HS-27A (cell line): ENCODE results near the gene SLC37A4.
"Not testable (repeated sequence)": the region's sequence is repeated elsewhere in the genome, so short reads cannot be mapped to it uniquely, and the experiment has no call there.

ENCODE experiments used
- DNase-seq: peaks from one replicate; pipeline ENCODE4 v3.0.0-alpha.2; 2012; ENCODE audit warnings: low read depth, missing footprints

Gene SLC37A4

DNA sequence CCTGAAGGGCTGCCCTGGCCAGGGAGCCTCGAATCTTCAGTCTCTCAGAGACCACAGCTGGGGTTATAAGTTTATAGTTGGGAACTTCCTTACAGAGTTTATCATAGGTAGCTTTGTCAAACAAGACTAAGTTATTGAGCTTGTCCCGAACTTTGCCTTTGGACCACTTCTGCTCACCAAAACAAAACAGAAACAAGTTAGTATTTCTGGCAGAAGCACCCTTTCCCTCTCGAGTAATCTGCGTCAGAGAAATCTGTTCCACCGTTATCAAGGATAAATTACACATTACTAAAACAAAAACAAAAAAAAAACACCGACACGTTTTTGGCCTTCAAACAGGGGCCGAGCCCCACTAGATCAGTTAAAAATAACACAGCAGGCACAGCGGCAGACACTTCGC lies 13.3 kb downstream of the SLC37A4 start:
- not testable (repeated sequence) for DNase-seq

DNA sequence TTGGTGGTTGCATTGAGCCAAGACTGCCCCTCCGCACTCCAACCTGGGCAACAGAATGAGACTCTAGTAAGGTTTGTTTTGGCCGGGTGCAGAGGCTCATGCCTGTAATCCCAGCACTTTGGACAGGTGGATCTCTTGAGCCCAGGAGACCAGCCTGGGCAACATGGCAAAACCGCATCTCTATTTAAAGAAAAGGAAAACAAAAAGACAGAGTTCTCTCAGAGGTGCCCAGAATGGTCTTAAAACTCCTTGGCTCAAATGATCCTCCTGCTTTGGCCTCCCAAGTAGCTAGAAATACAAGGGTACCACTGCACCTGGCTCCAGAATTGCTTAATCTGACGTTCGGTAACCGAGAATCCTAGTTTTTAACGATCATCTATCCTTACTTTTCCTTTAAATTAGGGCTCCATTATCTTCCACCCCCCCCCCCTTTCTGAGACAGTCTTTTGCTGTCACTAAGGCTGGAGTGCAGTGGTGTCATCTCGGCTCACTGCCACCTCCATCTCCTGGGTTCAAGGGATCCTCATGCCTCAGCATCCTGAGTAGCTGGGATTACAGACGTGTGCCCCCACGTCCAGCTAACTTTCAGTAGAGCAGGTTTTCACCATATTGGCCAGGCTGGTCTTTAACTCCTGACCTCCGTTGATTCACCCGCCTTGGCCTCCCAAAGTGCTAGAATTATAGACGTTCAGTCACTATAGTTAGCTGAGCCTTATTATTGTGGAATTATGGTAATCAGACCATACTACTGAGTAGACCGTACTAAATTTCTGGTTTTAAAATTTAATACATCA lies 14.3 kb downstream of the SLC37A4 start:
- no peak for DNase-seq

DNA sequence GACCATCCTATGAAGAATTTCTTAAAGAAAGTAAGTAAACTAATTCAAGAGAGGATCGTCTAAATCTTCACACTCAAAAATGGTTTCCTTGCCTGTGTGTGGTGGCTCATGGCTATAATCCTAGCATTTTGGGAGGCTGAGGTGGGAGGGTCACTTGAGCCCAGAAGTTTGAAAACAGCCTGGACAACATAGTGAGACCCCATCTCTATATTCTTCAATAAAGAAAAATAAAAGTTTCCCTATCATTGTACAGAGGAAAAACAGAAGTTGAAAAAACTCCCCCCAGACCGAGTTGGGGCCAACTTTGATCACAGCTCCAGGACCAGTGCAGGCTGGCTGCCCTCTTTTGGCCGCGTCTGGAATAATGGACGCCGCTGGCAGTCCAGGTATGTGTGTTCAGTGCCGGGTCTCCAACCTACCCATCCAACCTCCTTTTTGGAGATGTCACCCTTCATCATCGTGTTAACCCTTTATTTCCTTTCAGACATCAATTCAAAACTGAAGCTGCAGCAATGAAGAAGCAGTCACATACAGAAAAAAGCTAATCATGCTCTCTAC lies 15.5 kb downstream of the SLC37A4 start:
- DNase-seq, result no peak

DNA sequence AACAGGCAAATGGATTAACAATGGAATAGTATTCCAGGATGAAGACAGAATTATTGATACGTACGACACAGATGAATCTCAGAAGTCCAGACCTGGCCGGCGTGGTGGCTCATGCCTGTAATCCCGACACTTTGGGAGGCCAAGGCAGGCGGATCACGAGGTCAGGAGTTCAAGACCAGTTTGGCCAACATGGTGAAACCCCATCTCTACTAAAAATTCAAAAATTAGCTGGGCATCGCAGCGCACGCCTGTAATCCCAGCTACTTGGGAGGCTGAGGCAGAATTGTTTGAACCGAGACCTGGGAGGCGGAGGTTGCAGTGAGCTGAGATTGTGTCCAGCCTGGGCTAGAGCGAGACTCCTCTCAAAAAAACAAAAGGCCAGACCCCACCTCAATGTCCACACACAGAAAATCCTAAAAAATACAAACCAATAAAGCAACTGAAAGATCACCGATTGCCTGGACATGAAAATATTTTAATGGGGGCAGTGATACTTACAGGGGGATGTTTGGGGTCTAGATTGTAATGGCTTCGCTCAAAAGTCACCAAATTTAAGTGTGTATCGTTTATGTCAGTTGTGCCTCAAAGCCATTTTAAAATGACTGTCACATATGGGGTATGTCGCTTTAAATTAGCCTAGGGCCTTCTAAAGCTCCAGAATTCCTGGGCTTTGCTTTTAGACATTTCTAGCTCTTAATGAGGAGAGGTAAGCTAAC lies 16.3 kb downstream of the SLC37A4 start:
- DNase-seq, result no peak

DNA sequence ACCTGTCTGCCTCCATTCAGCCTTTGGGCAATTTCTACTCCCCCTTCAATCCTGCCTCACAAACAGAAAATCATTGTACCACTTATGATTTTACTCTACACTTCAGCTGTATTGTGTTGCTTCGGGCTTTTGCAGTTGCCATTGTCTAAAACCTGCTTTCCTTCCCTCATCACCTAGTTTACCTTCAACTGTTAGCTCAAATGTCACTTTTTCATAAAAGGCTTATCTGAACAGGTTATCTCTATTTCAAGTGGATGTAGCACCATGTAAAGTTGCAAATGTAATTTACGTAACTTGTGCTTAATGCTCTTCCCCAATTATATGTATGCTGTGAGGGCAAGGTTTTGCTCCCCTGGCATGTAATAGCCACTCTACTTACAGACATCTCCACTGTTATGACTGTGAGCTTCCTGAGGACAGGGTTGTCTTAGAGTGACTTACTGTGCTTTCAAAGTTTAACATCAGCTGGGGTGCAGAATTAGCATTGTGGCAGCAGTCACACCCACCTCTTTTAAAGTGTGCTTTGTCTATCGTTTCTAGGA lies 18.0 kb downstream of the SLC37A4 start:
- no peak for DNase-seq

DNA sequence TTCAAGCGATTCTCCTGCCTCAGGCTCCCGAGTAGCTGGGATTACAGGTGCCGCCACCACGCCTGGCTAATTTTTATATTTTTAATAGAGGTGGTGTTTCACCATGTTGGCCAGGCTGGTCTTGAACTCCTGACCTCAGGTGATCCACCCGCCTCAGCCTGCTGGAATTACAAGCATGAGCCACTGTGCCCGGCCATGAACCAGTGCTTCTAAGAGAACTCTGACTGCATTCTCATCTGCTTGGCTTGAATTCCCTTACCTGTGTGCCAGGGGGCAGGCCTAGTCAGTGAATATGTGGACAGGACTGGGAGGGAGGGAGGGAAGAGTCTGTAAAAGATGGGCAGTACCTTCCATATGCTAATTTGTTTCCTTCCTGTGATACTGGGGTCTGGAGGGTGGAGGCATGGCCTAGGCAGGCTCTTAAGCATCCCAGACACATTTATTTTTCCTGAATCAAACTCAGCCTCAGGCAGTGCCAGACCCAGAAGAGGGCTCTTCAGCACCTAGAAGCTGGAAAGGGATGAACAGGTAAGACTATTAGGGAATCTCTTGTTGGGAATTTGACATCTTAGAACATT lies 19.1 kb downstream of the SLC37A4 start:
- DNase-seq, result no peak

DNA sequence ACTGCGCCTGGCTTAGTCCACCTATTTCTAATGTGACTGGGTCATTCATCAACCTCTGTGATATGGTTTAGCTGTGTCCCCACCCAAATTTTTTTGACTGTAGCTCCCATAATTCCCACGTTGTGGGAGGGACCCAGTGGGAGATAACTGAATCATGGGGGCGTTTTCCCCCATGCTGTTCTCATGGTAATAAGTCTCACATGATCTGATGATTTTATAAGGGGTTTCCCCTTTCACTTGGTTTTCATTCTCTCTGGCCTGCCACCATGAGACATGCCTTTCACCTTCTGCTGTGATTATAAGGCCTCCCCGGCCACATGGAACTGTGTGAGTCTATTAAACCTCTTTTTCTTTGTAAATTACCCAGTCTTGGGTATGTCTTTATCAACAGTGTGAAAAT lies 24.0 kb downstream of the SLC37A4 start:
- DNase-seq, result no peak

DNA sequence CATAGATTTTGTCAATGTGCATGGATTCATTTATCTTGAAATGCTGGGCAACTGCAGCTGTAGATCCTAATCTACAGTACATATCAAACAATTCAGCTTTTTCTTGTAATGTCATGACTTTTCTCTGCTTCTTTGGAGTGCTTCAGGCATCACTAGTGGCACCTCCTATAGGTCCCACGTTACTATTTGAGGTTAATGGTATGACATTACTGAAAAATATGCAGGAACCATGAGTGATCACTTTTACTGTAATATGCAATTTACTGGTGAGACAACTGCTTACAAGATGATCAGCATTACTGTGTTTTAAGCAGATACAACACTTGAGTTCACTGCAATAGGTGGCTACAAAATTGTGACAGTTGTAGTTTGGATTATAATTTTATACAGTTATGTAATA lies 29.8 kb downstream of the SLC37A4 start:
- DNase-seq, result no peak

DNA sequence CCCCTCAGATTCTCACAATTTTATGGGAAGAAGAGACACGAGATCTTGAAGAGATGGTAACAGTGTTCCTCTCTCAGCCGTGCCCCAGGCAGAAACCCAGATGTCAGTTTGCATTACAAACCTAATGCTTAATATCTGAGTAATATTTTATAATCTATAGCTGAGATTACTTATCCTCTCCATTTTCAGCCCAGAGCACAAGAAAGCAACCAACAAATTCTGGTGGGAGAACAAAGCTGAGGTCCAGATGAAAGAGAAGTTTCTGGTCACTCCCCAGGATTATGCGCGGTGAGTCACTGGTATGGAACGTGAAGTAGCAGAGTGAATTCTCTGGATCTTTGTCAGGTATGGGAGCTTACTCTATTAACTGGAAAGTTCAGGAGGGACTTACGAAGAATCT lies 31.9 kb downstream of the SLC37A4 start:
- peak; percentile 68 for DNase-seq

DNA sequence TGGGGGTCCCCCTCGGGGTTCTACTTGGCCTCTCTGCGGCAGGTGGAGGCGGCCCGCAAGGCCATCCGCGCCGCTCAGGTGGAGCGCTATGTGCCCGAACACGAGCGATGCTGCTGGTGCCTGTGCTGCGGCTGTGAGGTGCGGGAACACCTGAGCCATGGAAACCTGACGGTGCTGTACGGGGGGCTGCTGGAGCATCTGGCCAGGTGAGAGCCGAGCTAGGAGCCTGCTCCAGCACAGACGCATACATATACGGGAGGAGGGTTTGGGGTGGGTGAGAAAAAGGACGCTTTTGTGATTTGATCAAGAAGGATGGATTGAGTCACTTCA lies 32.3 kb downstream of the SLC37A4 start:
- no peak for DNase-seq

DNA sequence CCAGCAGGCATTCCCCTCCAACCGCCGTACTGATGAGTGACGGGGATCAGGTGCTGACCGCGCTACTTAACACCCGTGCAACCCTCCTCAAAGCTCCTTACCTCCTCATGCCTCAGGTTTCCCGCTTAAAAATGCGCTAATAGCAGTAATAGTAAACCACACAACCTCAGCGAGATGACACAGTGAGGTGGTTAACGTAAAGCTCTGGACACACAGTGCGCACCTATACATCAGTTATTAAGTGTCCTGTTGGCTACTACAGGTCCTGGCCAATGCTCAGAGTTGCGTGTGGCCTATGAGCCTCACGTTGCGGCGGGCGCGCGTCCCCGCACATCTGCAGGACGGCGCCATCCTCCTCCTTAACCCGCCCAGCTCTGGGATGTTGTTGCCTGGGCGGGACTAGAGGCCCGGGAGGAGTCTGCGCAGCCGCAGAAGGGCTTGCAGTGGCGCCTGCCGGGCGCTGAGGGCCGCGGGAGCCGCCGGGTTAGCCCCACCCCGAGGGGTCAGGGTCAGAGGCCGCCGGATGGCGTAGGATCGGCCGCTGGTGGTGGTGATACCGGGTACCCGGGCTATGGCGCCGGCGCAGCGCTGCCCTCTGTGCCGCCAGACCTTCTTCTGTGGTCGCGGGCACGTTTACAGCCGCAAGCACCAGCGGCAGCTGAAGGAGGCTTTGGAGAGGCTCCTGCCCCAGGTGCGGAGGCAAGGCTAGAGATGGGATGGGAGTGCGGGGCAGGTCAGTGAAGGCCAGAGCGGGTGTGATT lies 32.9 kb downstream of the SLC37A4 start, which contains the start of gene CENATAC:
CENATAC (plus strand) TSS at position 512 of the 761 bp plus-strand sequence; CDS start at position 572, 60 bp downstream.
- DNase-seq, result peak; percentile 52

DNA sequence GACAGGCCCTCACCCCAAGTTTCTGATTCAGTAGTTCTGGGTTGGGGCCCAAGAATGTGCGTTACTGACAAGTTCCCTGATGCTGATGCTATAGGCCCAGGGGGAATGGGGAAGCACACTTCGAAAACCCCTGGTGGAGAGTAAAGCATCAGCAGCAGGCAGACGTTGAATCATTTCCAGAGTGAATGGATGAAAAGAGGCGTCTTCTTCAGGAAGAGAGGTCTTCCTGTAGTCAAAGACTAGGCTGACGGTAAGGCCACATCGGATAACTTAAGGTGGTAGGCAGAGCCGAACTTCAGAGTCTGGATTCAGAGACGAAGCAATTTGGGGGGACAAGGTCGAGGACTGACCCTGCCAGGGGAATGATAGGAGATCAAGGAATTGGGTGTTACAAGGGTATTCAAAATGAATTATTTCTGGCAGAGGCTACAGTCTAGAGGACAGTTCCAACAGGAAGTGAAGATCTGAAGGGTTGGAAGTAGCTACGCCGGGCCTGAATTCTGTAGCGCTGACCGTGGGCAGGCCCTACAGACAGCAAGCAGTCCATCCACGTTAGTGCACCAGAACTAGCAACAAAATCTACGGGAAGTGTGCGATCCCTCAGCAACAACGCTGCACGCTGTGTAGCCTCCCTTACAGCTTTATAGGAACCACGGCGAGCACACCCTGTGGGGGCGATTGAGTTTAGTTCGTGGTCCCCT lies 33.6 kb downstream of the SLC37A4 start:
- no peak for DNase-seq

DNA sequence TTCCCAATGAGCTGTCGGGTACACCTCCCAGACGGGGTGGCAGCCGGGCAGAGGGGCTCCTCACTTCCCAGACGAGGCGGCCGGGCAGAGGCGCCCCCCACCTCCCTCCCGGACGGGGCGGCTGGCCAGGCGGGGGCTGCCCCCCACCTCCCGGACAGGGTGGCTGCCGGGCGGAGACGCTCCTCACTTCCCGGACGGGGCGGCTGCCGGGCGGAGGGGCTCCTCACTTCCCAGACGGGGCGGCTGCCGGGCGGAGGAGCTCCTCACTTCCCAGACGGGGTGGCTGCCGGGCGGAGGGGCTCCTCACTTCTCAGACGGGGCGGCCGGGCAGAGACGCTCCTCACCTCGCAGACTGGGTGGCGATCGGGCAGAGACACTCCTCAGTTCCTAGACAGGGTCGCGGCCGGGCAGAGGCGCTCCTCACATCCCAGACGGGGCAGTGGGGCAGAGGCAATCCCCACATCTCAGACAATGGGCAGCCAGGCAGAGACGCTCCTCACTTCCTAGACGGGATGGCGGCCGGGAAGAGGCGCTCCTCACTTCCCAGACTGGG lies 39.1 kb downstream of the SLC37A4 start:
- not testable (repeated sequence) for DNase-seq

DNA sequence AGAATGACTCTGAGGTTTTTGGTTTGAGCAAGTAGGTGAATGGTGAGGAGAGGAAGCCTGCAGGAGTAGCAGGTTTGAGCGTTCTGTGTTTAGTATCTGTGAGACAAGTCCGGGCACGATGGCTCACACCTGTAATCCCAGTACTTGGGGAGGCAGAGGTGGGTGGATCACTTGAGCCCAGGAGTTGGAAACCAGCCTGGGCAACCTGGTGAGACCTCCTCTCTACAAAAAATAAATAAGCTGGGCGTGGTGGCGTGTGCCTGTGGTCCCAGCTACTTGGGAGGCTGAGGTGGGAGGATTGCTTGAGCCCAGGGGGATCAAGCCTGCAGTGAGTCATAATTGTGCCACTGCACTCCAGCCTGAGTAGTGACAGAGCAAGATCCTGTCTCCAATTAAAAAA lies 42.4 kb downstream of the SLC37A4 start:
- DNase-seq, result no peak

DNA sequence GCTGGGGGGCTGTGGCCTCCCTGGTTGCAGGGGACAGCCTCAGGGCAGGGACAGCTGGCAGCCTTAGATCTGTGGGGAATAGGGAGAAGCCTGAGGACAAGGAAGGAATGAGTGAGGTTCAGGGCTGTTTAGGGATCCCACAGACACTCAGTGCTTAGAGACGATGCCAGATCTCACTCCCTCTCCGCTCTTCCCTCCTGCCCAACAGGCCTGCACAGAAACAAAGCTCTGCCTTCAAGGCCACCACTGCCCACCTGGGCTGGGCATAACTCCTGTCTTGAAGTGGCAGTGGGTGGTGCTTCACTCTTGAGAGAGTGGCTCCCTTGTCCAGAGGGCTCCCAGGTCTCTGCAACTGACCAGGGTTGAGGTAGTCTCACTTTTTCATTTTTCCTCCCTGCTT lies 45.9 kb downstream of the SLC37A4 start:
- no peak for DNase-seq

DNA sequence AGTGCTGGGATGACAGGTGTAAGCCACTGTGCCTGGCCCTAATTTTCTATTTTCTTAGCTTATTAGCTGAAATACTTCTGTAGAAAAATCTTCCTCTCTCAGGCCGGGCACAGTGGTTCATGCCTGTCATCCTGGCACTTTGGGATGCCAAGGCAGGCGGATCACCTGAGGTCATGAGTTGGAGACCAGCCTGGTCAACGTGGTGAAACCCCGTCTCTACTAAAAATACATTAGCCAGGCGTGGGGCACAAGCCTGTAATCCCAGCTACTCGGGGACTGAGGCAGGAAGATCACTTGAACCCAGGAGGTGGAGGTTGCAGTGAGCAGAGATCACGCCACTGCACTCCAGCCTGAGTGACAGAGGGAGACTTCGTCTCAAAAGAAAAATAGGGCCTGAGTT lies 46.3 kb downstream of the SLC37A4 start:
- not testable (repeated sequence) for DNase-seq

DNA sequence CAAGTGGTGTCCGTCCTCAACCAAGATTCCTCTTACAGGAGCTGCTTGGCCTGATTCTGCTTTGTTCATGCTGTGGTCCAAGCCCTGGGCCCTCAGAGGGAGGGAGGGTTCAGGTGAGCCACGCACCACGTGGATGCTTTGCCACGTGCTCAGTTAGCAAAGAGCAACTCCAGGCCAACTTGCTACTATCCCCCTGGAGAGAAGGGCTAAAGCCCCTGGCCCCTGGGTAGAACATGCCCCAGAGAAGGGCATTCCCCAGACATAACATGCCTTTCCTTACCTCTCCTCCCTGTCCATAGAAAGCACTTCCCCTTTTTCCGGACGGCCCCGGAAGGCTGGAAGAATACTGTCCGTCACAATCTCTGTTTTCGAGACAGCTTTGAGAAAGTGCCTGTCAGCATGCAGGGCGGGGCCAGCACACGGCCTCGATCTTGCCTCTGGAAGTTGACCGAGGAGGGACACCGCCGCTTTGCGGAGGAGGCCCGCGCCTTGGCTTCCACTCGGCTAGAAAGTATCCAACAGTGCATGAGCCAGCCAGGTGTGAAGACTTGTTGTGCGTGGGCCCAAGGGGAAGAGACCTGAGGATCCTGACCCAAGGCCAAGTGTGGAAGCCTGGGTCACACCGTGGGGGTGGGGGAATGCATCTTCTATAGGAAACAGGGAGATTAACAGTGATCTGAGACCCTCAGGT lies 50.3 kb downstream of the SLC37A4 start:
- no peak for DNase-seq

DNA sequence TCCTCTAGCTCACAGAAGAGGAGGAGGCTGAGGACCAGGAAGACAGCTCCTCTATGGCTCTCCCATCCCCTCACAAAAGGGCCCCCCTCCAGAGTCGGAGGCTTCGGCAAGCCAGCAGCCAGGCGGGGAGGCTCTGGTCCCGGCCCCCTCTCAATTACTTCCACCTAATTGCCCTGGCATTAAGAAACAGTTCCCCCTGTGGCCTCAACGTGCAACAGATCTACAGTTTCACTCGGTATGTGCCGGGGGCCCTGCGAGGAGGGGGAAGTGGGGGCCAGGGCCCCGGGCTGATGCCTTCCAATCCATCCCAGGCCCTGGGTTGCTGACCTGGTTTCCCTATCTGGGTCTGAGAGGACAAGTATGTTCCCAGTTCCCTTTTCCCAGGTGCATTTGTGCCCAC lies 51.2 kb downstream of the SLC37A4 start:
- DNase-seq, result no peak

DNA sequence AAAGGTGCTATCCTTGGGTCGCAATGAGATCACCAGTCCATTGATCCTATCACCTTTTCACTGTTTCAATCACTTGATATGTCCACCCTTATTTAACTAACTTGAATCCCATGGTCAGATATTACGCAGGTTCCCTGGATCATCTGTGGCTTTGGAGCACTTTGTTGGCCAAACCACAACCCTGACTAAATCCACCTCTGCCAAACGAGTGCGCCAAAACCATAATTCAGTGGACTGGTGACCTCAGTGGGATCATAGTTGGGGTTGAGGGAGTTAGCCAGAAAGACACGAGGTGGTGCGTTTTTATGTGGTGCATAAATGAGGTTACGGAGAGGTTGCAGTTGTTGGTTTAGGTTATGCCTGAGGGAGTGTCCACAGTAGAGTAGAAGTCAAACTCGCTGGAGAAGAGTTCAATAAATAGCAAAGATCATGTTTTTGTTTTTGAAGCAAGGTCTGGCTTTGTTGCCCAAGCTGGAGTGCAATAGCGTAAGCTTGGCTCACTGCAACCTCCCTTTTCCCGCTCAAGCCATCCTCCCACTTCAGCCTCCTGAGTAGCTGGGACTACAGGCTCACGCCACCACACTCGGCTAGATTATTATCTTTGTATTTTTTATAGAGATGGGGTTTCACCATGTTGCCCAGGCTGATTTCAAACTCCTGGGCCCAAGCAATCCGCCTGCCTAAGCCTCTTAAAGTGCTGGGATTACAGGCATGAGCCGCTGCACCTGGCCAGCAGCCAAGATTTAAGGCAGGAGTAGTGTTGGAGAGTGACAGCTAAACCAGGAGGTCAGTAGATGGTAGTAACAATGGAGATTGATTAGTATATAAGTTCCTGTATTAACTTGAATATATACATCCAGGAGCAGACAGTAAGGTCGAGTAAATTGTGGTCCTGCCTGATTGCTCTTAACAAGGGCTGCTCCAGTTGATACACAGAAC lies 54.6 kb downstream of the SLC37A4 start:
- no peak for DNase-seq
